Upper lobe of left lung (tissue), 6 donors: ENCODE results near the gene PRKD2. TPM values are rescaled to one million over a fixed set of nuclear protein-coding genes. Genes with fewer than 3 reads are reported as not detected.

Experiments
- ATAC-seq, 2 donors: fragments of 200-7000 bp; cut with Tn5 transposase; one replicate each; pipeline ENCODE4 v1.9.1; 2022; ENCODE audit warnings: mild to moderate bottlenecking in 2 of 2, moderate library complexity in 2 of 2; ENCODE audit not compliant: low FRiP score in 2 of 2
- DNase-seq, 2 donors: peaks; one replicate each; pipeline ENCODE4 v3.0.0-alpha.2; 2019 to 2020
- H3K27ac ChIP-seq, 4 donors: fragments of 200-600 bp; sonication (generic); one replicate each; pipeline ENCODE4 v1.5.1; 2016 to 2019
- H3K27me3 ChIP-seq, 4 donors: fragments of 200-600 bp; sonication (generic); one replicate each; pipeline ENCODE4 v1.5.1; 2017 to 2019
- H3K36me3 ChIP-seq, 4 donors: fragments of 200-600 bp; sonication (generic); one replicate each; pipeline ENCODE4 v1.5.1; 2016 to 2019
- H3K4me1 ChIP-seq, 4 donors: fragments of 200-600 bp; sonication (generic); one replicate each; pipeline ENCODE4 v1.5.1; 2018 to 2019
- H3K4me3 ChIP-seq, 4 donors: fragments of 200-600 bp; sonication (generic); one replicate each; pipeline ENCODE4 v1.5.1; 2017 to 2019; ENCODE audit warnings: mild to moderate bottlenecking in 2 of 4, moderate library complexity in 1 of 4
- H3K9me3 ChIP-seq, 4 donors: fragments of 200-600 bp; sonication (generic); one replicate each; pipeline ENCODE4 v1.5.1; 2018 to 2019
- EP300 ChIP-seq, 4 donors: sonication (generic); formaldehyde crosslinking; IDR thresholded peaks; one replicate each; pipeline ENCODE4 v1.5.1; 2017; ENCODE audit warnings: antibody characterized with exemption in 4 of 4, control low read depth in 2 of 4
- POLR2A ChIP-seq, 4 donors: fragments of 450-650 bp; IDR thresholded peaks; one replicate each; pipeline ENCODE4 v1.5.1; 2016 to 2017; ENCODE audit warnings: antibody characterized with exemption in 4 of 4, mild to moderate bottlenecking in 2 of 4
- POLR2AphosphoS5 ChIP-seq, 2 donors: sonication (generic); formaldehyde crosslinking; IDR thresholded peaks; one replicate each; pipeline ENCODE4 v1.5.1; 2017; ENCODE audit warnings: antibody characterized with exemption in 2 of 2
- WGBS, 2 donors: methylation state at CpG; one replicate each; pipeline ENCODE4 v1.1.5; 2017 to 2018; 5-methylcytosine and 5-hydroxymethylcytosine counted together
- total RNA-seq, 6 donors: library from RNA; depleted of rRNA in 4 of 6; stranded (reverse); fragments of >200 nt in 4 of 6; gene quantifications; one replicate each; pipeline versions ENCODE4 v1.1.0 to v1.2.1, GENCODE V29; 2016 to 2021
- TF ChIP-seq, protein P1 (sequence below), 6 experiments: fragments of 450-650 bp in 4 of 6; fragments of 200-600 bp in 2 of 6; sonication (generic) in 2 of 6; IDR thresholded peaks; one replicate each; pipeline ENCODE4 v1.5.1; 2016 to 2019; ENCODE audit warnings: antibody characterized with exemption in 6 of 6
- donor health status: DM: no; HTN: no; CAD: no; lungs with moderate emphysema.
- donor health status: DM: no; HTN: yes; CAD: no; lungs with severe emphysema.

The PRKD2 gene
- total RNA-seq, 6 donors from 2014 or later, result 25.2 to 65.4 (median 50.3) TPM

DNA sequence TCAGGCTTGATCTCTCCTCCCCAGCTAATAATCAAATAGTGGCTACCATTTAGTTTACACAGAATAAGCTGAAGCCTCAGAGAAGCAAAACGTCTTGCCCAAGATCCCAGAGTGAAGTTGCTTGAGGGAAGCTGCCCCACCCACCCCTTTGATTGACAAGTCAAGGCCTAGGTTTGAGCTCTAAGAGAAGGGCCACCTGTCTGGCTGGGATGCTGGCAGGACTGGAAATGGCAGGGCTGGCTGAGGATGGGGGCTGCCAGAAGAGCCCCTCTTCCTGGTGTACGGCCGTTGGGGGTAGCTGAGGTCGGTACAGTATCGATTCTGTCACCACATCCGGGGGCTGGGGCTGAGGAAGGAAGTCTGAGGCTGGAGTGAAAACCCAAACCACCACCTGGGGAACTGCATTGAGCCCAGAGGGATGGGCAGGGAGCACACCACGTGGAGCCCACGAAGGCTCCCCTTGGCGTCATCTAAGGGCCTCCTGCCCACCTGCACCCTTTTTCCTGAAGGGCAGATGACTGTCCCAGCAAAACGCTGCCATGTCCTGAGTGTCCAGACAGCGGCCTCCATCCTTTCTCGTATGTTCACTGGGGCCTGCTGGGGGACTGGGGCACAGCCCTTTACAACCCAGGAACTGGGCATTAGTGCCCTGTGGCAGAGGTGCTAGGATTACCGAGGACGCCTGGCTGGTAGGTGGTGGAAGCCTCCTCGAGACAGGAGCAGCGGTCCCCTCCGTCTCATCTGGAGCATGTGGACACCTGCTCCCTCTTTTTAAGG is 1.4 kb upstream of the PRKD2 start:
- Histone ChIP-seq H3K4me1 (peaks cover 33 to 63% (median 40%) of the 10 kb centered on the region in 4 donors), H3K27me3 (no peaks in the 10 kb centered on the region), H3K4me3 (peak overlapping the region in 3 of 4 donors; percentile 64 to 74 (median 64)), H3K27ac (peak overlapping the region; percentile 81 to 95 (median 92)), H3K36me3 (peaks cover 10 to 42% (median 38%) of the 10 kb centered on the region in 4 donors), H3K9me3 (no peaks in the 10 kb centered on the region)
- peak in 1 of 2 donors; percentile 19 for TF ChIP-seq POLR2AphosphoS5 (IDR thresholded peaks at IDR 0.05)
- no peak for TF ChIP-seq POLR2A (IDR thresholded peaks at IDR 0.05)
- DNase-seq, result peak in 1 of 2 donors; percentile 71
- no peak for ATAC-seq
- 36 to 40% methylated on average over 15 to 17 of the region's 17 CpGs for WGBS, 2 donors

GRCh38 chr19:46717716-46718143 is 816 bp upstream of the PRKD2 start:
- no peak for ATAC-seq
- no peak for DNase-seq
- 22 to 23% methylated on average over 6 to 8 of the region's 9 CpGs for WGBS, 2 donors
- Histone ChIP-seq H3K27ac (peak overlapping the region; percentile 81 to 95 (median 92)), H3K9me3 (no peaks in the 10 kb centered on the region), H3K4me3 (peak overlapping the region; percentile 31 to 74 (median 64)), H3K36me3 (peaks cover 5 to 36% (median 32%) of the 10 kb centered on the region in 4 donors), H3K4me1 (peaks cover 37 to 63% (median 42%) of the 10 kb centered on the region in 4 donors), H3K27me3 (no peaks in the 10 kb centered on the region)
- TF ChIP-seq POLR2A (IDR thresholded peaks at IDR 0.05) (no peak), POLR2AphosphoS5 (IDR thresholded peaks at IDR 0.05) (no peak), EP300 (IDR thresholded peaks at IDR 0.05) (no peak)

DNA sequence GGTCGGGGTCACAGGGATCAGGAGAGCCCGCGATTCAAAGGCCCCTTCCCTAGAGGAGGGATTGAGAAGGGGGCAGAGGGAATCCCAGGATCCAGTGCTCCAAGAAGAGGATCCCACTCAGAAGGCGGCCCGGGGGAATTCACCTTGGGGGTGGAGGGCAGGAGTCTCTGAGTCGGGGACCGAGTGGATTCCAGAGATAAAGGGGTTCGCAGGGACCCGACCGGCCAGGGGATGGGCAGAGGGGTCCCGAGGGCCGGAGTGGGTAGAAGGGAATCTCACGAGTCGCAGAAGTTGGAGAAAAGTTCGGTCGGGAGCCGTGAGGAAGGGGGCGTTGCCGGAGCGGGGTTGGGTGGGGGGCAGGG is 261 bp downstream of the PRKD2 start:
- 1 to 2% methylated on average over 17 to 20 of the region's 20 CpGs for WGBS, 2 donors
- peaks cover 40 to 62% (median 44%) of the 10 kb centered on the region in 4 donors for H3K4me1 ChIP-seq
- peak in 1 of 2 donors; percentile 0 for ATAC-seq

DNA sequence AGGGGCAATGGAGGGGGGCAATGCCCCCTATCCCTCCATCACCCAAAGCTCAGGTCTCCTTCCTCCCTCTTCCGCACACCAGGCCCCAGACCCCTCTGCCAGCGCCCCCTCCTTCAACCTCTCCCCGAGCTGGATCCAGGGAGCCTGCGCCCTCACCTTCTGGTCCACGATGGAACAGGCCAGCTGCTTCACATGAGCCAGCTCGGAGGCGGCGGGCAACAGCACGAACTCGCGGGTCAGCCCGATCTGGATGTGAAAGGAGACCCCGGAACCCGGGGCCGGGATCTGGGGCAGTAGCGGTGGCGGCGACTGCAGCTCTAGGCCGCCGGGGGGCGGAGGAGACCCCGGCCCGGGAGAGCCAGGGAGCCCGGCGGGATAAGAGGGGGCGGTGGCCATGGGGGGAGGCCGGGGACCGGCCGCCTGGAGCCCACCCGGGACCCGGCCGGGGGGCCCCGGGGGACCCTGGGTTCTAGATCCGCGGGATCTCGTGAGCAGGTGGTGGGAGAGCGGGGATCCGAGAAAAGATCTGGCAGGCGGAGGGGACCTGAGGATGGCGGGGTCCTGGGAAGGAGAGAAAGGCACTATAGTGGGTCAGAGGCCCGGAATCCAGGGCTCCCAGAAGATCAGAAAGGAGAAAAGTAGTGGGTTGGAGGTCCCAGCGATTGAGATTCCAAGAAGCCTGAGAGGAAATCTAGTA is 791 bp downstream of the PRKD2 start:
- WGBS, 2 donors, result 0 to 2% methylated on average over 9 to 30 of the region's 42 CpGs
- no peak for DNase-seq

More for the DNA sequence above, 261 bp downstream of the PRKD2 start:
- no peak for DNase-seq
- H3K27ac ChIP-seq, result peak overlapping the region; percentile 81 to 95 (median 92)
- peak overlapping the region; percentile 31 to 74 (median 64) for H3K4me3 ChIP-seq
- no peaks in the 10 kb centered on the region for H3K27me3 ChIP-seq
- TF ChIP-seq POLR2A (IDR thresholded peaks at IDR 0.05), result no peak
- no peak for TF ChIP-seq POLR2AphosphoS5 (IDR thresholded peaks at IDR 0.05)
- TF ChIP-seq EP300 (IDR thresholded peaks at IDR 0.05), result no peak
- TF ChIP-seq, protein P1, sequence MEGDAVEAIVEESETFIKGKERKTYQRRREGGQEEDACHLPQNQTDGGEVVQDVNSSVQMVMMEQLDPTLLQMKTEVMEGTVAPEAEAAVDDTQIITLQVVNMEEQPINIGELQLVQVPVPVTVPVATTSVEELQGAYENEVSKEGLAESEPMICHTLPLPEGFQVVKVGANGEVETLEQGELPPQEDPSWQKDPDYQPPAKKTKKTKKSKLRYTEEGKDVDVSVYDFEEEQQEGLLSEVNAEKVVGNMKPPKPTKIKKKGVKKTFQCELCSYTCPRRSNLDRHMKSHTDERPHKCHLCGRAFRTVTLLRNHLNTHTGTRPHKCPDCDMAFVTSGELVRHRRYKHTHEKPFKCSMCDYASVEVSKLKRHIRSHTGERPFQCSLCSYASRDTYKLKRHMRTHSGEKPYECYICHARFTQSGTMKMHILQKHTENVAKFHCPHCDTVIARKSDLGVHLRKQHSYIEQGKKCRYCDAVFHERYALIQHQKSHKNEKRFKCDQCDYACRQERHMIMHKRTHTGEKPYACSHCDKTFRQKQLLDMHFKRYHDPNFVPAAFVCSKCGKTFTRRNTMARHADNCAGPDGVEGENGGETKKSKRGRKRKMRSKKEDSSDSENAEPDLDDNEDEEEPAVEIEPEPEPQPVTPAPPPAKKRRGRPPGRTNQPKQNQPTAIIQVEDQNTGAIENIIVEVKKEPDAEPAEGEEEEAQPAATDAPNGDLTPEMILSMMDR (IDR thresholded peaks at IDR 0.05), result no peak
- H3K9me3 ChIP-seq, result no peaks in the 10 kb centered on the region
- H3K36me3 ChIP-seq, result peaks cover 0 to 25% (median 21%) of the 10 kb centered on the region in 4 donors

GRCh38 chr19:46715620-46715974 is 1.3 kb downstream of the PRKD2 start:
- DNase-seq, result no peak
- Histone ChIP-seq H3K9me3 (no peaks in the 10 kb centered on the region), H3K27ac (peak overlapping the region; percentile 81 to 95 (median 92)), H3K4me1 (peaks cover 40 to 68% (median 44%) of the 10 kb centered on the region in 4 donors), H3K36me3 (peaks cover 0 to 20% (median 17%) of the 10 kb centered on the region in 4 donors), H3K4me3 (peak overlapping the region; percentile 31 to 74 (median 64)), H3K27me3 (no peaks in the 10 kb centered on the region)
- 13 to 20% methylated on average over 6 to 8 of the region's 8 CpGs for WGBS, 2 donors
- ATAC-seq, result no peak
- TF ChIP-seq POLR2AphosphoS5 (IDR thresholded peaks at IDR 0.05) (no peak), POLR2A (IDR thresholded peaks at IDR 0.05) (no peak)
- TF ChIP-seq, protein P1 (IDR thresholded peaks at IDR 0.05), result no peak

More for the DNA sequence above, 791 bp downstream of the PRKD2 start:
- peaks cover 40 to 63% (median 44%) of the 10 kb centered on the region in 4 donors for H3K4me1 ChIP-seq
- H3K36me3 ChIP-seq, result peaks cover 0 to 22% (median 17%) of the 10 kb centered on the region in 4 donors
- no peak for ATAC-seq
- no peaks in the 10 kb centered on the region for H3K9me3 ChIP-seq
- H3K27me3 ChIP-seq, result no peaks in the 10 kb centered on the region
- H3K4me3 ChIP-seq, result peak overlapping the region; percentile 31 to 74 (median 64)
- TF ChIP-seq POLR2AphosphoS5 (IDR thresholded peaks at IDR 0.05) (no peak), EP300 (IDR thresholded peaks at IDR 0.05) (no peak)
- TF ChIP-seq, protein P1 (IDR thresholded peaks at IDR 0.05), result peak in 2 of 6 experiments; percentile 3 to 18
- H3K27ac ChIP-seq, result peak overlapping the region; percentile 81 to 95 (median 92)
